ENCODE measurements around the gene WNK4.

The WNK4 gene

DNA sequence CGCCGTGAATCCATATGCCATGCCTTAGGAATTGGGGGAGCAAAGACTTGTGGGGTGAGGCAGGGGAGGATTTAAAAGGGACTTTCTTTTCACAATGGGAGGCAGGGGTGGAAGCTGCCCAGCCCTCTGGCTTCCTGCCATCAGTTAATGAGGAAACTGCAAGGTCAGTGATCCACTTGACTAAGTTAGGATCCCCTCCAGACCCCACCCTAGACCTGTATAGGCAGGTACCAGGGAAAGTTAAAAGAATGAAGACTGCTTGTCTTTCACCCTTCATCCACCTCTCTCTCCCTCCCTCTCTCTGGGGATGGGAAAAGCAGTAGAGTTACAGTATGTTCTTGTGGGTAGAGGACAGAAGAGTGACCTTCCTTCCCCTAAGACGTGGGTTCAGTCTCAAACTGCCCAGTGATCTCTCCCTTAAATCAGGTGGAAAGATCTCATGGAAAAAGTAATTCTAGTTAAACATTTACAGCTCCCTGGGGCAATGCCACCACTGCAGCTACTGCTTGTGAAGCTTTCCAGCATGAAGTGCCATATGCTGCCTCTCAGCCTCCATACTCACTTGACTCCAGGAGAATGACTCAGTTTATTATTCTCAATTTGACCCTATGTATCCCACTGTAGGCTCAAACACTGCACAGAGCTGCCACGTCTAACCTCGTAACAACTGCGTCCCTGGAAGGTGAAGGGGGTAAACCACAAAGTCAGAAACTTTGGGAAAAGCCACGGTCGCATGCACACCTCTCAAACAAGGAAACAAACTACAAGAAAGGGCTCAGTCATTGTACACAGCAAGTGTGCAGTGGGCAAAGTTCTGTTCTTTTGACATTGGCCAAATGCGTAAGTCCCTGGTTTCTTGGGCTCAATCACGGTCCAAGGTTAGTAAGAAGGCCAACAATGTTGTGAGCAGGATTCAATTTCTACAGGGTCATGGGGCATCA, 16.9 kb downstream of the WNK4 start:
- DNase-seq: no peak

DNA sequence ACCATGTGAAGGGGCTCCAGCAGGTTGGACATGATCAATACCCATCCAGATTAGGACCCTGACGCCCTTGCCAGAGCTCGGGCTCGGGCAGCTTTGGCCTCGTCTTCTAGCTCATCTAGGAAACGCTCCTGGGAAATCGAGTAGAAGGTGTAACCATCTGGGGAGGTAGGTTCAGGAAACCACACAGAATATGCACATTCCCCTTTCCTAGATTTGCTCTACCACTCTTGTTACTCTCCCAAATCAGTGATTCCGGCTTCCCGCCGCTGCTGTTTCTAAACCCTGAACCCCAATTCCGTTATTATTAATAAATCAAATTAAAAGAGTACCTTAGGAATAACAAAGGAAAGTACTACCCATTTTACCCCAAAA, 17.6 kb downstream of the WNK4 start:
- DNase-seq: no peak

DNA sequence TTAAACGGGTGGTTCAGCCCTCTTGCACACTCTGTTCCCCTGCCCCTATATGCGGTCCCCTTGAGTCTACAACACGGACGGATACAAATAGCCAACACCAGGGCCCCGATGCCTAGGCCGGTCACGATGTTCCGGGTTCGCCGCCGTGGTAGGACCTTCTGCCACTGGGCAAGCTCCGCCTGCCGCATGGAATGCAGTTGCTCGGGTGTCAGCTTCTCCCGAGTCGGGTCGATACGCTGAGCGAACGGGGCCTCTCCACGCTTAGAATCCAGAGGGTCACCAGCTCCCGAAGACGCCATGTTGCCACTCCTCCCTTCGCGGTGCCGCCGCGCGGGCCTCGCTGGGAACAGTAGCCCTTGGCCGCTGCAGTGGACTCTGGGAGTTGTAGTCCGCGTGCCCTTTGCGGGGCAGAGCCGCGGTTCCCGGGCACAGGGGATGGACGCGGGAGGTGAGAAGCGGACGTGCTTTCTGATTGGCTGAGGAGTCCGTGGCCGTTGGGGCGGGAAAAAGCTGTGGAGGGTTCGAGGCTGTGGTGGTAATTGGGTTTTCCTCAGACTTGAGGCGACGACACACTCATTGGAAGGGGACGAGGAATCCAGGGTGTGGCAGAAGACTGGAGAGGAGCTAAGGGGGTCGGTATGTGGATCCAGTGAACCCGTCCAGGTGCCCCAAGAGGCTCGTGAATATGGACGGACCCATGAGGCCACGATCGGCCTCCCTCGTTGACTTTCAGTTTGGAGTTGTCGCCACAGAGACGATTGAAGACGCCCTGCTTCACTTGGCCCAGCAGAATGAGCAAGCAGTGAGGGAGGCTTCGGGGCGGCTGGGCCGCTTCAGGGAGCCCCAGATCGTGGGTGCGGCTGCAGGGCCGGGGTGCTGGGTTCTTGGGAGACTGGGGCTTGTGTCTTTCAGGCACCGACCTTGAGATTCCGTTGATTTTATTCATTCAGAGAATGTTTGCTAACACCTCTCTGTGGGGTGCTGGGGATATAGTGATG, 18.3 kb downstream of the WNK4 start, which contains the start of the genes CNTD1 and COA3:
Gene CNTD1, plus strand, starts transcription at position 479 of the 998 bp plus-strand sequence. Its CDS starts 207 bp downstream, at position 686.
Gene COA3, minus strand, starts transcription at position 322 of the 998 bp plus-strand sequence. Its CDS starts 23 bp downstream, at position 299.
- DNase-seq: no peak

DNA sequence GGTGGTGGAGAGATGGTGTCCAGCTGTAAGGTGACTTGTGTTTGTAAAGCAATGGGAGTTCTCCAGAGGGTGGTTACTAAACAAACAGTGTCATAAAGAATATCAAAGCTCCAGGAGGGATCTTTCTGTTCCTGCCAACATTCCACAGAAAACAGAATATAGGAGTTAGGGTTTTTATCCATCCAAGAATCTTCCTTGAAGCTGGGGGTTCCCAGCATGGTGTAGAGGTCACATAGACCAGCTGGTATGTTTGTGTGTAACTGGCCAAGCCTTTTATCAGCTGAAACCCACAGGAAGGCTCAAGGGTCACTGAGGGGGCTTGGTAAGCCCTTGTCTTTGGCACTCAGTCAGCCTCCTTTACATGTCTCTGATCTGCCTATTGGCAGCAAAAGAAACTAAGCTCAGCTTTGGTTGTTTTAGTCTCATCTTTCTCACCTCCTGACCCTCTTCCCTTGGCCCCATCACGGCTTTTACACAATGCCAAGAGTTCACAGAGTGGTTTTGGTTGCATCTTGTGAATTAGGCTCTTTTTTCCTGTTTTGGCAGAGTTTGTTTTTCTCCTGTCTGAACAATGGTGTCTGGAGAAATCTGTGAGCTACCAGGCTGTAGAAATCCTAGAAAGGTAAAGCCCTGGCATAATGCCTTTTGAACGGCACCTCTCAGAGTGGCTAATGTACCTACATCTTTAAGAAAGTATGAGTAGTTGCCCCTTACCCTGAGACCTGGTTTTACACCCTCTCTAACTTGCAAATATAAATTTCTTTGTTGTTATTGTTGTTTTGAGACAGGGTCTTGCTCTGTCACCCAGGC, 22.9 kb downstream of the WNK4 start:
- no peak for DNase-seq

DNA sequence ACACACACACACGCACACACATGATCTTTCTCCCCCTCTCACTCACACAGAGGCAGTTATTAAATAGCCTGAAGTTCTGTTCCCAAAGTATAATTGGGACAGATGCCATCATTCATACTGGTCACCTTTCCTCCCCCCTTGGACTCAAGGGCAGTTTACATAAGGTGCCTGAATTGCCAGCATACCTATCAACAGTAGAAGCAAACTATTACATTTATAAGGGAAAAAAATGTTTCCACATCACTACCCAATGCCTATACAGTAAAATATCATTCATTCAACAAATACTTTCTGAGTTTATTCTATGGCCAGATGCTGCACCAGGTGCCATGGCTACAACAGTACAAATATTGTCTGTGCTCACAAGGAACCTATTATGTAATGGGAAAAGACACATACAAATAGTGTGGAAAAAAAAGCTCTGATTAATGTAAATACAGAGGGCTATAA, 24.5 kb downstream of the WNK4 start:
- no peak for DNase-seq

DNA sequence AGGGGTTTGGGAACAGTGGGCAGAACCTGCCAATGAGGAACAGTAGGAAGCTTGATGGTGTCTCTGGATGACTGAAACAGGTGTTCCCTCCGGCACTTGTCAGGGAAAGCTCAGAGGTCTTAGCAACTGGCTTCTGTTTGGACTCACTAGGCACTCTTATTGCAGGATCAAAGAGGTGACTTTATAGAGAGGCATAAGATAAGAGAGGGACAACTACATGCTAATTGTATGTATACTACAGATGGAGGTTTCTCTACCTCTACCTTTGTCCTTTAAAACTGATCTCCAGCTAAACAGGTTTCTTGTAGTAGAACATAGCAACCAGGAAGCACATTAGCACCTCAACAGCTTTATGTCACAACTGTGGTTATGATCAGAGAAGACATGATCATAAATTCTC, 25.8 kb downstream of the WNK4 start:
- no peak for DNase-seq

DNA sequence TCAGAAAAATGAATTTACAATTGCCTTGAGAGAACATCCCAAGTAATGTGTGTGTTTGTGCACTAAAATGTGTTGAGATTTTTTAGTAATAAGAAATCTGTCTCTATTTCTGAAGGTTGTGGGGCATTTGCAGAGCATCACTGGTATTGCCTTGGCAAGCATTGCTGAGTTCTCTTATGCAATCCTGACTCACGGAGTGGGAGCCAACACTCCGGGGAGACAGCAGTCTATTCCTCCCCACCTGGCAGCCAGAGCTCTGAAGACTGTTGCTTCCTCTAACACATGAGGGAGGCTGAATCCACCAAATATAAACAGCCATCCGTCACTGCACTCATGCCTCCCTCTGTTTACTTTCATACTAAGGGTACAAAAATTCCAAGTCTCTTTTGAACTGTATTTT, 28.8 kb downstream of the WNK4 start:
- DNase-seq: no peak

DNA sequence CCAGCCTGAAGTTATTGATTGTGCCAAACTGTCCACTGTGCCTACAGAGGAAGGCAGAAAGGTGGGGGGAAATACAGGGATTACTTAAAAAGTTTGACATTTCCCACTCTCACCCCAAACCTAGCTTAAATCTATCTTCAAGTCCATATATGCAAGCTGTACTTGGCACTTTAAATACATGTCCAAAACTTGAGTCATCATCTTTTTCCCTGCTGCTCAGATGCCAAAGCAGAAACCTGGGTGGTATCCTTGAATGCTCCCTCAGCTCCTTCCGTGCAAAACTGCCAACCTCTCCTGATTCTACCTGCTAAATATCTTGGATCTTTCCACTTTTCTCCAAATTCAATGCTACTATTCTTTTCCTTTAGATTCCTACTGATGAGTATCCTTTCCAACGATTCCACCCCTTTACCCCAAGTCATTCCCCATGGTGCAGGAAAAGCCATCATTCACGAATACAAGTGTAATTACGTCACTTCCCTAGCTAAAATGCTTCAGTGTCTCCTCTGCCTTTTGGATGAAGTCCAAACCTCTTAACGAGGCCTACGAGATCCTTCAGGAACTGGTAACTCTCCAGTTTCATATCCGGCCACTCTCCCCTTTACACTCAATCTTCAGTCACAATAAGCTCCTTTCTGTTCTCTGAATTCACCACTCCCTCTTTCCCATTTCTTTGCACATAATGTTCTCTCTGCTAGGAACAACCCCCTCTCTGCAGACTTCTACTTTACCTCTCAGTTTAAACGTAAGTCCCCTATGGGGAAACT, 34.4 kb downstream of the WNK4 start:
- DNase-seq: no peak

DNA sequence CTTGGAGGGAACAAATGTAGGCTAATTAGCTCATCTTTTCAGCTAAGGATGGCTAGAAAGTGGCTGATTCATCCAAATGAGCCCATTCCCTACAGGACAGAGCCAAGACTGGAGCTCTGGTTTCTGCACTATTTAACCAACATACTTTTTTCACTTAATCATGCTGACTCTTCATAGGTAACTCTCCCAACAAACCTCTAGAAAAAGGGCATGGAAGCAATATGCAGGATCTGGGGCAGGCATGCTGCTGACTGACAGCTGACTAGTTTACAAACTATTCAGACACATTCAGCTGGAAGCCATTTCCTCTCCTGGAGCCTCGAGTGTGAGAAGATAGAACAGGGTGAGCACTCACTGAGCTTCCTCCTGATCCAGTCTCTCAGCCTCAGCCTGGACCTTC, 37.5 kb downstream of the WNK4 start:
- DNase-seq: no peak

DNA sequence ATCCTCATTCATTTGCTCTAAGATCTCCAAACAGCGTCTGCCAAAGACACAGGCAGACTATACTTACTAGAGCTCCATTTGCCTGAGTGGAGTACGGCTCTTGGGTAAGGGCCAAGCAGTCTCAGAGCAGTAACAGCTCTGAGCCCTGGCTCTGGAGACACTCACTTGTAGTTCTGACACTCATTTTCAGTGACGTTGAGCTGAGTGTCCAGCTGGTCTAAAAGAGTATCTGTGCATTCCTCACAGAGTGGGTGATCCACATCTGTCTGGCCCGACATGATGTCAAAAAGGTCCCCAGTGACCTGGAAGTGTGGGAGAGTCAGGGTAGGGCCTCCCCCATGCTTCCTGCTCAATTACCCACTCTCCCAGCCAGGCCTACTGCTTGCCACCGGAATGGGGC, 38.0 kb downstream of the WNK4 start:
- DNase-seq: no peak

DNA sequence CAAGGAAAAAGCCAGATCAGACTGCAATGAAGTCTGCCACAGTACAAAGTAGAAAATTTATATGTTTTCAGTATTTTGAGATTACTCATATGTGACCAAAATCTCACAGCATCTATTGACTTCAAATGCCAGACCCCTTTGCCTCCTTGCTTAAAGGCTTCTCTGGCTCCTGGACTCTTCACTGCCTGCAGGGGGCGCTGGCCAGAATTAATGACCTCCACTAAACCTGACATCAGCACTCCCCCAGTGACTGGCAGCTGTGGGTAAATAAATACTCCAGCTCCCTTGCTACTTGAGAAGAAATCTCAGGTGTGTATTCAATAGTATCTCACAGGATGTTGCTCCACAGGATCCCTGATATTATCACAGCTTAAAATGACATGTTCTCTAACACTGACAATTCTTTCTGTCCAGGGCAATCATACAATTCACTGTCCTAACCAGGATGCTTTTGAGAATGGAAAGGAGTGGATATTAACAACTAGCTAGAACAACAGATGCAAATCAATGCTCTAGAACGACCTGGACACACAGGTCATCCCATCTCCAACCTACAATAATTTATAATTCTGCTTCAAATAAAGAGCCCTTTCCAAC, 39.6 kb downstream of the WNK4 start:
- peak; percentile 16 for DNase-seq

DNA sequence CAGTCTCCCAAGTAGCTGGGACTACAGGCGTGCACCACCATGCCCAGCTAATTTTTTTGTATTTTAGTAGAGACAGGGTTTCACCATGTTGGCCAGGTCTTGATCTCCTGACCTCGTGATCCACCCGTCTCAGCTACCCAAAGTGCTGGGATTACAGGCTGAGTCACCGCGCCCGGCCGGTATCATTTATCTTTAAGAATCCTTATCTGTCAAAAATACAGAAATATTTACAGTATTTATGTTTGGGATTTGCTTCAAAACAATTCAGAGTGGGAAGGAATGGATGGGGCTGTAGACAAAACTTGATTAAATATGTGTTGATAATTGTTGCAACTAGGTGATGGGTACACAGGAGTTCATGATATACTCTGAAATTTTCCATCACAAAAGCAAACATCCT, 40.8 kb downstream of the WNK4 start:
- no peak for DNase-seq

DNA sequence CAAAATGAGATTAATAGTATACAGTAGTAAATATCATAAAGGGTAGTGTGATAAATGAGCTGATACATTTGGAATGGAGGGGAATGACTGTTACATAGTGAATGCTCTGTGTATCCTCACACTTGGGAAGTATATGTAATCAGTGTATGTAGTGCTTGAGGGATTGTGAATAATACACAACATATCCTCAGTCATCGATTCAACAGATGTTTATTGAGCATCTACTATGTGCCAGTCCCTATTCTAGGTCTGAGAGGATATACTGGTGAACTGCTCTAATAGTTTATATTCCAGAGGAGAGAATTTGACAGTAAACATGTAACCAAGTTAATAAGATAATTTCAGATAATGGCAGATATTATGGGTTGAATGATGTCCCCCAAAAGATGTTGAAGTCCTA, 47.1 kb downstream of the WNK4 start:
- no peak for DNase-seq

DNA sequence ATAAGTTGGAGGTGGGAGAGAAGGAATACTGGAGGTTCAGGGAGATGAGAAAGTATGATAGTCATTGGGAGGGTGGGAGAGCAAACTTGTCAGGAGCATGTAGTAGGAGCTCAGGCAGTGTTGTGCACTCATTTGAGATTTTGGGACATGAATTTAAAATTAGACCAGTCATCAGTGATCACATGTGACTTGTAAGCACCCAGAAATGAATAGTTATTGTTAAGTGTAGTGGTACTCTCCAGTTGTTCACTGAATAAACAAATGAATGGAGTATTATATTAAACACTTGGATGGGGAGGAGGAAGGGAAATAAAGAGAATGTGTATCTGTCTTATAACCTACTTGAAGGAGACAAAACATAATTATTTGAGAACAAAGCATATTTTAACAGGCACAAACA, 50.6 kb downstream of the WNK4 start:
- no peak for DNase-seq

DNA sequence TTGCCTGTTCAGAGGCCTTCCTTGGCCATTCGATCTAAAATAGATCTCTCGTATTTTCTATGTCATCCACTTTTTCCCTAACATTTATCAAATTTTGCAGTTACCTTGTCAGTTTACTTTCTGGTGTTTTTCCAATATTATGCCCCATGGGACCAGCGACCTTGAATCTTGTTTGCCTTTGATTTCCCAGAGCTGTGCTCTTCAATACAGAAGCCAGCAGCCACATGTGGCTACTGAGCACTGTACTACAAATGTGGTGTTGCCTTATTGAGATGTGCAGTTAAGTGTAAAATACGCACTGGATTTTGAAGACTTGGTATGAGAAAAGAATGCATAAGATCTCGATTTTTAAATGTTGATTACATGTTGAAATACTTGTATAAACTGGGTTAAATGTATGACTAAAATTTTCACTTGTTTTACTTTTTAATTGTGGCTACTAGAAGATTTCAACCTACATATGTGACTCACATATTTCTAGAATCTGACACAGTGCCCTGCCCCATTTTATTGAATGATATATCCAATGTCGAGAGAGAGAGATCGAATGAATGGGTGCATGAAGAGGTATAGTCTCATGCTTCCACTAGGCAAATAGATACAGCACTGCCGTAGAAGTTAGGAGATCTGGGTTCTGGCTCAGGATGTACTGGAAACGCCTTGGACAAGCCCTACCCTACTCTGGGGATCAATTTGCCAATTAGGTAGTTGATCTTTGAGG, 52.0 kb downstream of the WNK4 start:
- DNase-seq: no peak

DNA sequence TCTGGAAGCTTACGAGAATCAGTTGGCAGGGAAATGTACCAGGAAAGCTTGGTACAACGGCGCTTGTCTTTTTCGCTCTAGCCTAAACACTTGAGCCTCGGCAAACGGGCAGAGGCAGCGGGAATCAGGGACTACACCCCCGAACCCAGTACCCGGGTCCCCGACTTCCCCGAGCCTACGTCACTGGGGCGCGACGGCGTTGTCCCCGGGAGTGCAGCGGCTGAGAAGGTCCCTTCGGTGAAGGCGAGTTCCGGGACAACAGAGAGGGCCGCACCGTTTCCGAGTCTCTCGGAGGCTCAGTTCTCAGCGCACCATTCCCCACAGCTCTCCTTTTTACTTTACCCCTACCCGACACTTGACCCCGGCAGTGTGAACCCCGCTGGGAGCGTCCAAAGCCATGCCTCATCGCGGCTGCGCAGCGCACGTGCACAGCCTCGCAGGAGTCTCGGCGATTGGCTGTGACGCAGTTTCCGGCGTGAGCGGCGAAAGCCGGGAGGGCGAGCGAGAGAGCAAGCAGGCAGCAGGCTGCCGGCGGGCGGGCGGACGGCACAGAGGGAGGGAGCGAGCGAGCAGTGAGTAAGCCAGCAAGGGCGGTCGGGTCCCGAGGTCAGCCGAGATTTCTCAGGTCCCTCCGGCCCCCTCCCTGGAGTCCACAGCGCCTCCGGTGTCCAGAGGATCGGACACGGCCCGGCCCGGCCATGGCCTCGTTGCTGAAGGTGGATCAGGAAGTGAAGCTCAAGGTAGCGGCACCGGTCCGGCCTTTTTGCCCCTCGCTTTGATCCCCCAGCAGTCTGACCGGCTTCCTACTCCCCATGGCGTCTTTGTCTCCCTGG, 52.7 kb downstream of the WNK4 start, which contains the start of gene PSME3:
Gene PSME3, plus strand, starts transcription at position 464 of the 833 bp plus-strand sequence. Its CDS starts 235 bp downstream, at position 699.
- peak; percentile 77 for DNase-seq

DNA sequence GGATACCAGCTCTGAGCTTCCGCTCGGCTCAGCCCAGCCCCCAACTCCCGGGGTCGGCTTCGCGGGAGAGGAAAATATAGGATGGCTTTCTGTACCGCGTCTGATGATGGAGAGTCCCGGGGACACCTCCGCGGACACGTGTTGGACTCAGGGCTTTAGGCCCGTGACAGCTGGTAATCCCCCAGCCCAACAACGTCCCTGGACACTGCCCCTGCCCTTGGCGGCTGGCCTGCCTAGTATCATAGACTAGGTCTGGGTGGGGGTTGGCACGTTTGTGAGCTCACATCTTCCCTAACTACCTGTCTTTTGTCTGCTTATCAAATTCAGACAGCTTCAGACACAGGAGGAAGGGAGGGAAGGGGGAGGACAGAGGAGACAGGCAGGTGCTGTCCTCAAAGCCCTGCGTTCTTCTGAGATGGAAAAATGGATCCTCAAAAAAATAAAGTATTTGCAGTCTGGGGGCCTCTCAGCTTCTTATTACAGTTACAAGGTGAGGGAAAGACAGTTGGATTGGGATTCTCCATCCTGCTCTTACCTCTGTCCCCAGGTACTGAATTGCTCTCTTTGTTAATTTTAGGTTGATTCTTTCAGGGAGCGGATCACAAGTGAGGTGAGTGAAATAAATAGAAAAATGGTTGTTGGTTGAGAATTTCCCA, 53.5 kb downstream of the WNK4 start:
- no peak for DNase-seq

DNA sequence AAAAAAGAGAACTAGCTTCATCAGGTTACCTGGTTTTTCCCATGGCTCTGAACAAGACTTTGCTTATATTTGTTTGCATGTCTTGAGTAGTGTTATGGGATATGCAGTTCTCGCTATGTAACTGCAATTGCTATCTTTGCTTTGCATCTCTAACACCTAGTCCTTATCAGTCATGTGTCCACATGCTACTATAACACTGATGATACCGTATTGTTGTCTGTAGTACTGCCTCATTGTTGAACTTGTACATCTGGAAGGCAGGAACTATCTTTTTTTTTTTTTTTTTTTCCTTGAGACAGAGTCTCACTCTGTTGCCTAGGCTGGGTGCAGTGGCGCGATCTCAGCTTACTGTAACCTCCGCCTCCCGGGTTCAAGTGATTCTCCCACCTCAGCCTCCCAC, 55.3 kb downstream of the WNK4 start:
- DNase-seq: no peak

All from NCI-H1436 treated with DMSO at 0.1 percent for 48 hours (cell line).